ENCODE results near the gene PLA2G15.

Gene PLA2G15

GRCh38 chr16:68247400-68247799 is 2.2 kb downstream of the PLA2G15 start:
- Histone ChIP-seq H3K4me1 (ENCODE audit: control insufficient read depth, low read length) (peaks cover 35% of the 10 kb centered on the region), H4K20me1 (ENCODE audit: control insufficient read depth, insufficient read depth, low read depth, low read length) (no peaks in the 10 kb centered on the region), H3F3A (ENCODE audit: control insufficient read depth, insufficient read depth) (no peaks in the 10 kb centered on the region), H3K79me2 (ENCODE audit: control insufficient read depth, low read length) (peaks cover 3% of the 10 kb centered on the region; the same call in 1 of the 2 replicates), H3K36me3 (ENCODE audit: control insufficient read depth, low read length) (peaks cover 7% of the 10 kb centered on the region), H3K4me3 (ENCODE audit: low read length) (no peak overlapping the region), H3K9me2 (replicated peaks; ENCODE audit: control insufficient read depth, low read length) (no peaks in the 10 kb centered on the region), H3K27ac (ENCODE audit: low read depth, low read length) (no peak overlapping the region), H3K4me2 (ENCODE audit: low read length) (no peak overlapping the region), H3K27me3 (ENCODE audit: control insufficient read depth, low read length) (no peaks in the 10 kb centered on the region), H3K9me3 (ENCODE audit: control insufficient read depth, insufficient read depth, low read length) (no peaks in the 10 kb centered on the region)
- TF ChIP-seq CTCF (IDR thresholded peaks at IDR 0.05; ENCODE audit: low read depth, low read length, poor library complexity, severe bottlenecking) (no peak), EZH2phosphoT487 (IDR thresholded peaks at IDR 0.05; ENCODE audit: borderline replicate concordance, low read length) (no peak)

GRCh38 chr16:68247932-68248331 is 2.8 kb downstream of the PLA2G15 start:
- TF ChIP-seq EZH2phosphoT487 (IDR thresholded peaks at IDR 0.05; ENCODE audit: borderline replicate concordance, low read length), result no peak
- no peak for TF ChIP-seq CTCF (IDR thresholded peaks at IDR 0.05; ENCODE audit: low read depth, low read length, poor library complexity, severe bottlenecking)
- peaks cover 3% of the 10 kb centered on the region; the same call in 1 of the 2 replicates for H3K79me2 ChIP-seq (ENCODE audit: control insufficient read depth, low read length)

GRCh38 chr16:68249371-68249770 is 4.2 kb downstream of the PLA2G15 start:
- Histone ChIP-seq H3K4me2 (ENCODE audit: low read length) (no peak overlapping the region), H3K79me2 (ENCODE audit: control insufficient read depth, low read length) (peaks cover 3% of the 10 kb centered on the region; the same call in 1 of the 2 replicates), H3K4me1 (ENCODE audit: control insufficient read depth, low read length) (peaks cover 32% of the 10 kb centered on the region)

More at GRCh38 chr16:68247932-68248331, 2.8 kb downstream of the PLA2G15 start:
- Histone ChIP-seq H3K4me1 (ENCODE audit: control insufficient read depth, low read length) (peaks cover 35% of the 10 kb centered on the region), H3K4me3 (ENCODE audit: low read length) (no peak overlapping the region), H3K9me2 (replicated peaks; ENCODE audit: control insufficient read depth, low read length) (no peaks in the 10 kb centered on the region), H3F3A (ENCODE audit: control insufficient read depth, insufficient read depth) (no peaks in the 10 kb centered on the region), H3K27me3 (ENCODE audit: control insufficient read depth, low read length) (no peaks in the 10 kb centered on the region), H3K4me2 (ENCODE audit: low read length) (no peak overlapping the region), H3K36me3 (ENCODE audit: control insufficient read depth, low read length) (peaks cover 7% of the 10 kb centered on the region), H3K9me3 (ENCODE audit: control insufficient read depth, insufficient read depth, low read length) (no peaks in the 10 kb centered on the region), H3K27ac (ENCODE audit: low read depth, low read length) (no peak overlapping the region), H4K20me1 (ENCODE audit: control insufficient read depth, insufficient read depth, low read depth, low read length) (no peaks in the 10 kb centered on the region)

More at GRCh38 chr16:68249371-68249770, 4.2 kb downstream of the PLA2G15 start:
- Histone ChIP-seq H3K4me3 (ENCODE audit: low read length) (no peak overlapping the region), H3K36me3 (ENCODE audit: control insufficient read depth, low read length) (peaks cover 7% of the 10 kb centered on the region), H3K9me3 (ENCODE audit: control insufficient read depth, insufficient read depth, low read length) (no peaks in the 10 kb centered on the region), H3K27me3 (ENCODE audit: control insufficient read depth, low read length) (no peaks in the 10 kb centered on the region), H3K9me2 (replicated peaks; ENCODE audit: control insufficient read depth, low read length) (no peaks in the 10 kb centered on the region), H4K20me1 (ENCODE audit: control insufficient read depth, insufficient read depth, low read depth, low read length) (no peaks in the 10 kb centered on the region), H3K27ac (ENCODE audit: low read depth, low read length) (no peak overlapping the region), H3F3A (ENCODE audit: control insufficient read depth, insufficient read depth) (no peaks in the 10 kb centered on the region)
- TF ChIP-seq CTCF (IDR thresholded peaks at IDR 0.05; ENCODE audit: low read depth, low read length, poor library complexity, severe bottlenecking) (no peak), EZH2phosphoT487 (IDR thresholded peaks at IDR 0.05; ENCODE audit: borderline replicate concordance, low read length) (no peak)
